HepG2 (cell line): Measurements from ENCODE around the gene BDH2. TPM values are rescaled to one million over a fixed set of nuclear protein-coding genes. Genes with fewer than 3 reads are reported as not detected.

Experiments used
- CENPX ChIP-seq: sonication (generic); formaldehyde crosslinking; IDR thresholded peaks from 2 replicates; pipeline ENCODE4 v1.9.0; 2021; ENCODE audit warnings: mild to moderate bottlenecking, missing genetic modification reagents, moderate library complexity
- EED ChIP-seq: sonication (generic); formaldehyde crosslinking; IDR thresholded peaks from 2 replicates; pipeline ENCODE4 v1.5.0; 2020; ENCODE audit warnings: mild to moderate bottlenecking, missing genetic modification reagents
- ERF ChIP-seq: IDR thresholded peaks from 2 replicates; pipeline ENCODE4 v1.6.1; 2018; ENCODE audit warnings: missing biosample characterization, missing genetic modification reagents
- FOXK2 ChIP-seq: fragments of 450-650 bp; IDR thresholded peaks from 2 replicates; pipeline ENCODE4 v1.6.1; 2016
- HNRNPLL ChIP-seq: fragments of 200-400 bp; formaldehyde crosslinking; IDR thresholded peaks from 2 replicates; pipeline ENCODE4 v1.6.1; 2017; ENCODE audit warnings: mild to moderate bottlenecking, low read depth, low read length; ENCODE audit not compliant: poor library complexity, severe bottlenecking
- KAT2B ChIP-seq: fragments of 150-350 bp; IDR thresholded peaks from 2 replicates; pipeline ENCODE4 v1.6.1; 2014; ENCODE audit warnings: low read depth, low read length, borderline replicate concordance
- KLF11 ChIP-seq: IDR thresholded peaks from 2 replicates; pipeline ENCODE4 v1.6.1; 2016; ENCODE audit warnings: missing compliant biosample characterization
- LBX2 ChIP-seq: sonication (generic); formaldehyde crosslinking; IDR thresholded peaks from 2 replicates; pipeline ENCODE4 v1.5.0; 2020; ENCODE audit warnings: missing genetic modification reagents, mild to moderate bottlenecking, borderline replicate concordance
- MYNN ChIP-seq: sonication (generic); formaldehyde crosslinking; IDR thresholded peaks from 2 replicates; pipeline ENCODE4 v1.4.0; 2020; ENCODE audit warnings: mild to moderate bottlenecking, low read depth, missing genetic modification reagents
- NR0B2 ChIP-seq: sonication (generic); formaldehyde crosslinking; IDR thresholded peaks from 2 replicates; pipeline ENCODE4 v1.4.0; 2020; ENCODE audit warnings: mild to moderate bottlenecking, missing genetic modification reagents
- NR1H2 ChIP-seq: sonication (generic); formaldehyde crosslinking; IDR thresholded peaks from 2 replicates; pipeline ENCODE4 v1.8.1; 2022; ENCODE audit warnings: low read depth, missing genetic modification reagents, borderline replicate concordance
- NR2C2 ChIP-seq: sonication (generic); formaldehyde crosslinking; IDR thresholded peaks from 2 replicates; pipeline ENCODE4 v1.4.0; 2020; ENCODE audit warnings: missing genetic modification reagents, mild to moderate bottlenecking, moderate library complexity, borderline replicate concordance
- PAX8 ChIP-seq: sonication (generic); formaldehyde crosslinking; IDR thresholded peaks from 2 replicates; pipeline ENCODE4 v1.8.0; 2022; ENCODE audit warnings: mild to moderate bottlenecking, missing genetic modification reagents, borderline replicate concordance
- PITX1 ChIP-seq: sonication (generic); formaldehyde crosslinking; IDR thresholded peaks from 2 replicates; pipeline ENCODE4 v1.5.1; 2020; ENCODE audit warnings: mild to moderate bottlenecking, missing genetic modification reagents
- RORA ChIP-seq: sonication (generic); formaldehyde crosslinking; IDR thresholded peaks from 2 replicates; pipeline ENCODE4 v1.5.0; 2020; ENCODE audit warnings: mild to moderate bottlenecking, missing genetic modification reagents, moderate library complexity
- RXRA ChIP-seq: sonication (generic); formaldehyde crosslinking; IDR thresholded peaks from 2 replicates; pipeline ENCODE4 v1.5.1; 2020; ENCODE audit warnings: missing genetic modification reagents
- SMYD3 ChIP-seq: sonication (generic); formaldehyde crosslinking; IDR thresholded peaks from 2 replicates; pipeline ENCODE4 v1.8.1; 2023; ENCODE audit warnings: mild to moderate bottlenecking, missing genetic modification reagents
- SOX13 ChIP-seq, 3 experiments: fragments of 450-650 bp in 1 of 3; sonication (generic) in 1 of 3; formaldehyde crosslinking in 1 of 3; IDR thresholded peaks in 2 of 3; conservative IDR thresholded peaks in 1 of 3; 2 replicates each; pipeline versions ENCODE4 v1.5.0 to v1.6.1; 2016 to 2020; ENCODE audit warnings: antibody characterized with exemption in 1 of 3, mild to moderate bottlenecking in 1 of 3, missing compliant biosample characterization in 1 of 3, missing genetic modification reagents in 1 of 3, moderate library complexity in 1 of 3
- ZBTB7A ChIP-seq: sonication (generic); formaldehyde crosslinking; IDR thresholded peaks from 2 replicates; pipeline ENCODE4 v1.8.0; 2022; ENCODE audit warnings: mild to moderate bottlenecking, missing genetic modification reagents
- ZFYVE20 ChIP-seq: sonication (generic); formaldehyde crosslinking; IDR thresholded peaks from 2 replicates; pipeline ENCODE4 v1.8.0; 2023; ENCODE audit warnings: low read depth, mild to moderate bottlenecking, moderate library complexity, missing genetic modification reagents, borderline replicate concordance
- ZNF280B ChIP-seq: sonication (generic); formaldehyde crosslinking; IDR thresholded peaks from 2 replicates; pipeline ENCODE4 v1.5.0; 2020; ENCODE audit warnings: missing genetic modification reagents, mild to moderate bottlenecking, borderline replicate concordance
- ZNF557 ChIP-seq: sonication (generic); formaldehyde crosslinking; IDR thresholded peaks from 2 replicates; pipeline ENCODE4 v1.4.0; 2020; ENCODE audit warnings: missing genetic modification reagents
- ZNF570 ChIP-seq: sonication (generic); formaldehyde crosslinking; IDR thresholded peaks from 2 replicates; pipeline ENCODE4 v1.4.0; 2020; ENCODE audit warnings: mild to moderate bottlenecking, missing genetic modification reagents, borderline replicate concordance
- ZNF598 ChIP-seq: sonication (generic); formaldehyde crosslinking; IDR thresholded peaks from 2 replicates; pipeline ENCODE4 v1.5.1; 2020; ENCODE audit warnings: mild to moderate bottlenecking, missing genetic modification reagents, borderline replicate concordance
- ZNF616 ChIP-seq: sonication (generic); formaldehyde crosslinking; IDR thresholded peaks from 2 replicates; pipeline ENCODE4 v1.5.0; 2020; ENCODE audit warnings: low read depth, mild to moderate bottlenecking, missing genetic modification reagents
- ZNF724P ChIP-seq: sonication (generic); formaldehyde crosslinking; IDR thresholded peaks from 2 replicates; pipeline ENCODE4 v1.8.0; 2022; ENCODE audit warnings: missing genetic modification reagents, borderline replicate concordance
- ZNF816 ChIP-seq: sonication (generic); formaldehyde crosslinking; IDR thresholded peaks from 2 replicates; pipeline ENCODE4 v1.8.0; 2022; ENCODE audit warnings: missing genetic modification reagents, mild to moderate bottlenecking, borderline replicate concordance
- polyA plus RNA-seq, 8 experiments: library from polyadenylated mRNA; depleted of rRNA in 3 of 8; stranded (reverse) in 7 of 8; unstranded in 1 of 8; fragments of >200 nt; fragmentation: Illumina TruSeq in 4 of 8; extraction: Trizol in 4 of 8; gene quantifications; 2 replicates each; pipeline versions ENCODE4 v1.2.1 to v1.2.3, GENCODE V29; 2011 to 2016; ENCODE audit warnings: low read depth in 4 of 8, missing spikeins in 1 of 8, mixed read lengths in 1 of 8; ENCODE audit not compliant: insufficient read depth in 1 of 8
- total RNA-seq, 5 experiments: library from RNA; depleted of rRNA; stranded (reverse); fragments of >200 nt; fragmentation: Illumina TruSeq; extraction: Trizol; gene quantifications; 2 replicates each; pipeline ENCODE4 v1.2.3, GENCODE V29; 2016; ENCODE audit warnings: low read depth in 1 of 5
- TF ChIP-seq, protein P1 (sequence below): IDR thresholded peaks from 2 replicates; pipeline ENCODE4 v1.6.1; 2016; ENCODE audit warnings: missing biosample characterization, missing genetic modification reagents, low read depth

Gene BDH2
- total and polyA plus RNA-seq, 2 of the 13 experiments (the other 11 are each of a cell fraction or from before 2014, with no cell fraction given), result 34.8 to 46.2 TPM

GRCh38 chr4:103075435-103075893 lies 24.2 kb downstream of the BDH2 start (continued):
- TF ChIP-seq LBX2 (CRISPR knock-in tag) (no peak), PAX8 (CRISPR knock-in tag) (no peak), NR0B2 (CRISPR knock-in tag) (no peak), CENPX (CRISPR knock-in tag) (no peak), ZNF557 (CRISPR knock-in tag) (no peak), ERF (CRISPR knock-in tag) (peak; percentile 88), RORA (no peak), ZNF570 (no peak; the same call in 1 of the 2 replicates), SMYD3 (CRISPR knock-in tag) (peak; percentile 56; the same call in 1 of the 2 replicates), SOX13 (IDR thresholded peaks at IDR 0.05) (no peak), SOX13 (CRISPR knock-in tag; conservative IDR thresholded peaks at IDR 0.05 in 1 of 2, IDR thresholded peaks at IDR 0.05 in 1 of 2) (peak in 1 of 2 experiments; percentile 87; a peak in 2 of 4 replicates), ZNF280B (no peak), RXRA (peak; percentile 23; the same call in 1 of the 2 replicates), ZFYVE20 (CRISPR knock-in tag) (no peak), ZNF724P (CRISPR knock-in tag) (peak; percentile 35; the same call in 1 of the 2 replicates), MYNN (CRISPR knock-in tag) (no peak), KAT2B (no peak), NR1H2 (CRISPR knock-in tag) (no peak), NR2C2 (CRISPR knock-in tag) (no peak), ZNF616 (CRISPR knock-in tag) (no peak), EED (no peak), HNRNPLL (no peak), FOXK2 (peak; percentile 84), KLF11 (CRISPR knock-in tag) (peak; percentile 86; the same call in 1 of the 2 replicates), ZNF816 (CRISPR knock-in tag) (no peak), ZBTB7A (CRISPR knock-in tag) (no peak), ZNF598 (no peak), PITX1 (CRISPR knock-in tag) (no peak; the same call in 1 of the 2 replicates)
- TF ChIP-seq, protein P1, sequence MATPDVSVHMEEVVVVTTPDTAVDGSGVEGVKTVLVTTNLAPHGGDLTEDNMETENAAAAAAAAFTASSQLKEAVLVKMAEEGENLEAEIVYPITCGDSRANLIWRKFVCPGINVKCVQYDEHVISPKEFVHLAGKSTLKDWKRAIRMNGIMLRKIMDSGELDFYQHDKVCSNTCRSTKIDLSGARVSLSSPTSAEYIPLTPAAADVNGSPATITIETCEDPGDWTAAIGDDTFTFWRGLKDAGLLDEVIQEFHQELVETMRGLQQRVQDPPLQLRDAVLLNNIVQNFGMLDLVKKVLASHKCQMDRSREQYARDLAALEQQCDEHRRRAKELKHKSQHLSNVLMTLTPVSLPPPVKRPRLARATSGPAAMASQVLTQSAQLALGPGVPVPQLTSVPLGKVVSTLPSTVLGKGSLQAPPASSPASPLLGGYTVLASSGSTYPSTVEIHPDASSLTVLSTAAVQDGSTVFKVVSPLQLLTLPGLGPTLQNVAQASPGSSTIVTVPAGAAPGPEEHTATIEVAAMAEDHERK (CRISPR knock-in tag), result no peak
